Measurements from ENCODE around the gene DNAI2.

The DNAI2 gene, protein sequence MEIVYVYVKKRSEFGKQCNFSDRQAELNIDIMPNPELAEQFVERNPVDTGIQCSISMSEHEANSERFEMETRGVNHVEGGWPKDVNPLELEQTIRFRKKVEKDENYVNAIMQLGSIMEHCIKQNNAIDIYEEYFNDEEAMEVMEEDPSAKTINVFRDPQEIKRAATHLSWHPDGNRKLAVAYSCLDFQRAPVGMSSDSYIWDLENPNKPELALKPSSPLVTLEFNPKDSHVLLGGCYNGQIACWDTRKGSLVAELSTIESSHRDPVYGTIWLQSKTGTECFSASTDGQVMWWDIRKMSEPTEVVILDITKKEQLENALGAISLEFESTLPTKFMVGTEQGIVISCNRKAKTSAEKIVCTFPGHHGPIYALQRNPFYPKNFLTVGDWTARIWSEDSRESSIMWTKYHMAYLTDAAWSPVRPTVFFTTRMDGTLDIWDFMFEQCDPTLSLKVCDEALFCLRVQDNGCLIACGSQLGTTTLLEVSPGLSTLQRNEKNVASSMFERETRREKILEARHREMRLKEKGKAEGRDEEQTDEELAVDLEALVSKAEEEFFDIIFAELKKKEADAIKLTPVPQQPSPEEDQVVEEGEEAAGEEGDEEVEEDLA

DNA sequence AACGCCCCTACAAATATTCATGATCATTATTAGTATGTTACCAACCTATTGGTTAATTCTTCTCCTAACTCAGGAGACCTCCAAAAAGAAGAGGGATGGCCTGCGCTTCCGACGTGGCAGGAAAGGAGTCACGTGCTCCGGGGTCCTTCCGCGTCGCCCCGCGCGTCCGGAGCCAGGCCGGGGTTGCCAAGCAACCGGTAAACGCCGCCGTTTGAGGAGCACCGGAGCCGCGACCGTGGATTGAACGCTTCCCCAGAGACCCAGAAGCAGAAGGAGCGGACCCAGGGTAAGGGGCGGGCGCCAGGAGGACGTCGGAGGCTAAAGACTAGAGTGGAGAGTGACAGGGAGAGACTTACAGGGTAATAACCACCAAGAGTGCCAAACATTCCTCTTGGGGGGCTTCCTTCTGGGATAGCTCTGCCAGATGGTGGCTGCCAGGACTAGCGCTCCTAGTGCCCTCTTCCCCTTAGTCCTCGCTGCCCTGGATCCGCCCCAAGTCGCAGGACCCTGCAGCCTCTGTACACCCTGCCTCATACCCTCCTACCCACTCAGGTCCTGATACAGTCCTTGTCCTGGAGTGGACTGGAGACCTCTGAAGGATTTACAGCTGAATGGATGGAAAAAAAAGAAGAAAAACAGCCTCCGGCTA is at the start of gene DNAI2:
TSS of gene DNAI2 (plus strand) at position 175 of the 649 bp plus-strand sequence. CDS start 7,584 bp downstream, outside the sequence.
- H3K27me3 Mint-ChIP-seq, result peaks cover 14% of the 10 kb centered on the region
- DNase-seq, result peak; percentile 50
- H3K9me3 Mint-ChIP-seq, result no peaks in the 10 kb centered on the region
- peak within 1 kb of the TSS; percentile 62 for H3K4me3 Mint-ChIP-seq
- H3K27ac Mint-ChIP-seq, result no peak within 1 kb of the TSS
- peaks cover 27% of the 10 kb centered on the region for H3K4me1 Mint-ChIP-seq (ENCODE audit: low read depth)
- H3K36me3 Mint-ChIP-seq (ENCODE audit: low read depth), result no peaks in the 10 kb centered on the region

DNA sequence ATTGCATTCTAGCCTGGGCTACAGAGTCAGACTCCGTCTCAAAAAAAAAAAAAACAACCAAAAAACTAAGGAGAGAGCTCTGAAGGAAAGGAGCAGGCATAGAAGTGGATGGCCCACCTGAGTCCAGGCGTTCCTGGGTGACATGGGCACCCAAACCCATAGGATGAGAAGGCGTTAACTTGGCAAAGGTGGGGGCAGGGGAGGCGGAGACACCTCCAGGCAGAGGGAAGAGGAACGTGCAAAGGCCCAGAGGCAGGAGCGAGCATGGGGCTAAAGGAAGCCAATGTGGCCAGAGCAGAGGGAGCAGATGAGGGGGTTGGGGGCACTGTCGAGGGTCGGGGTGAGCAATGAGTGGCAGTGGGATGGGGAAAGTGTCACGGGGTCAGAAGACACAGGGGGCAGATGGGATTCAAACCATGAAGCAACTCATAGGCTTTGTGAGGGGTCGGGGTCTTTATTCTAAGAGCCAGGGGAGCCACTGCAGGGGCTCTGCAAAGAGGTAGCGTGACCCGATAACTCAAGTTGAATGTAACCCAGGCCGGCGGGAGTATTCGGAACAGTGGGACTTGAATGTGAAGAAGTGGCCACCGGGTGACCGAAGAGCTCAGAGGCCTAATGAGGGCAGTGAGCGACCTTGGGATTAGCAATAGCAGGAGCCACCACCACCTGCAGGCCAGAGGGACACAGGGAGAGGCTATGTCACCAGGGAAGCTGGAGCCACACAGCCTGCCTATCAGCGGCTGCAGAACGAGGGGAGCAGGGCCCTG is 48.9 kb upstream of the DNAI2 start:
- no peaks in the 10 kb centered on the region for H3K9me3 Mint-ChIP-seq
- H3K4me1 Mint-ChIP-seq (ENCODE audit: low read depth), result no peaks in the 10 kb centered on the region
- no peak overlapping the region for H3K27ac Mint-ChIP-seq
- no peak for DNase-seq
- H3K36me3 Mint-ChIP-seq (ENCODE audit: low read depth), result peaks cover 25% of the 10 kb centered on the region
- no peak overlapping the region for H3K4me3 Mint-ChIP-seq
- no peaks in the 10 kb centered on the region for H3K27me3 Mint-ChIP-seq

DNA sequence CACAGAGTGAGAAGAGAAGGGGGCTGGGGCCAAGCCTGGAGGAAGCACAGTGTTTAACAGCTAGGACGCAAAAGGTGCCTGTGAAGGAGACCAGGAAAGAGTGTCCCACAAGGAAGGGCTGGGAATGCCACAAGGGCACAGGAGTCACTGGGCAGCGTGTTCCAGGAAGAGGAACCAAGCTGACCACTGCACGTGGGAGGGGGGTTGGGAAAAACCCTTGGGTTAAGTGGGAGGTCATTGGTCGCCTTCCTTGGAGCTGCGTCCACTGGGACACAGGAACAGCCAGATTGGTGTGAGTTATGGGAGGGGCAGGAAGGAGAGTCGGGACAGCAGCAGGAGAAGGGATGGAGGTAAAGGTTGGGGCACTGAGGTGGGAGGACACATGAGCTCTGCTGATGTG is 47.8 kb upstream of the DNAI2 start:
- Mint-ChIP-seq H3K27ac (no peak overlapping the region), H3K4me3 (no peak overlapping the region), H3K36me3 (ENCODE audit: low read depth) (peaks cover 25% of the 10 kb centered on the region), H3K27me3 (no peaks in the 10 kb centered on the region), H3K9me3 (no peaks in the 10 kb centered on the region), H3K4me1 (ENCODE audit: low read depth) (no peaks in the 10 kb centered on the region)
- DNase-seq, result no peak

DNA sequence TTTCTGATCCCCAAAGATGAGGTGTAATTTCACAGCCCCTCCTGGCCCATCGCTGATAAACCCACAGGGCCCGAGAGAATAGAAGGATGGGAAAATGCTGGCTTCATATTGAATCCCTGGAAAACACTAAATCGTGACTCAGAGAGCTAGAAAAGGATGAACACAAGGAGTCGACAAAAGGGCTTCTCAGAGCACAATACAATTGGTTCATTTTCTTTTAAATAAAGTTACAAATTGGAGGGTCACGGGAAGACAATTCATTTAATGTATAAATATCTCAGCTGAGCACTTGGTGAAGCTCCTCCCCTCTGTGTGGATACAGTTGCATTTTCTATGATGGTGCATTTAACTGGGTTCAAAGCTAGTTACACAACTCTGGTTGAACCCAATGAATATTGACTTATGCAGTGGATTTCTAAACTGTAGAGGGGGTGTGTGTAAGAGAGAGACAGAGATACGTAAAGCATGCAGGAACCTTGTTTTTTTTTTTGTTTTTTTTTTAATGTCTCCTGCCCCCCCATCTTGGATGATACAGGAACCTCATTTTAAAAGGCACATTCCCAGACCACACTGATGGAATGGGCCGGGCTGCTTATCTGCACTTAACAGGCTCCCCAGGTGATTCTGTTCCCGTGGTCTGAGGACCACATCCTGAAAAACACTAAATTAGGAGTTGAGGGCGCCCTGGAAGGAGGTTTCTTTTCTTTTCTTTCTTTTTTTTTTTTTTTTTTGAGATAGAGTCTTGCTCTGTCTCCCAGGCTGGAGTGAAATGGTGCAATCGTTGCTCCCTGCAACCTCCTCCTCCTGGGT is 46.6 kb upstream of the DNAI2 start:
- DNase-seq, result no peak

DNA sequence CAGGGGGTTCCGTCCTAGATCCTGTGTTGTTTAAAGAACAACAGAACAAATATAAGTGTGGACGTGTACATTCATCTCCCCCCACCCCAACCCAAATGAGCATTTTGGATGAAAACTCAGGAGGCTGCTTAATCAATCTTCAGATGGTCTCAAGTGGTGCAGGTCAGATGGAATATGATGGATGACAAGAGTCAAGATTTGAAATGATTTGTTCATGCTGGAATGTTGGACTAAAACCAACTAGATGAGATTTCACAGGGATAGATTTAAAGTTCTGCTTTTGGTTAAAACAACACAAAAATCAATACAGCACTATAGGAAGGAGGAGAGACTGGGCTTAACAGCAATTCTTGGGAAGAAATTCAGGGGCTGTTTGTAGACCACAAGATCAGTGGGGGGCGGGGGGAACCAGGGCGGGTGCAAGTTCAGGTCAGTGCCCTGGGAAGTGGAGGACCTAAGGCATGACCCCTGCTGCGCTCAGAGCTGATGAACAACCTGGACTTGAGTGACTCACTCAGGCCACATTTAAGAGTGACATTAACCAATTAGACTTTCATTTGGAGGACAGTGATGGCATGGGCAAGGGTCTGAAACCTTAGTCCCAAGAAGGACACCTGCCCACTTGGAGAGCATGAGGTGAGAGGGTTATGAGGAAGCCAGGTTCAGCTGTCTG is 45.6 kb upstream of the DNAI2 start:
- Mint-ChIP-seq H3K4me3 (no peak overlapping the region), H3K27me3 (no peaks in the 10 kb centered on the region), H3K36me3 (ENCODE audit: low read depth) (peaks cover 29% of the 10 kb centered on the region), H3K9me3 (no peaks in the 10 kb centered on the region), H3K27ac (no peak overlapping the region), H3K4me1 (ENCODE audit: low read depth) (no peaks in the 10 kb centered on the region)
- no peak for DNase-seq

More for the DNA sequence above, 46.6 kb upstream of the DNAI2 start:
- H3K27me3 Mint-ChIP-seq, result no peaks in the 10 kb centered on the region
- no peaks in the 10 kb centered on the region for H3K4me1 Mint-ChIP-seq (ENCODE audit: low read depth)
- H3K27ac Mint-ChIP-seq, result no peak overlapping the region
- peaks cover 30% of the 10 kb centered on the region for H3K36me3 Mint-ChIP-seq (ENCODE audit: low read depth)
- H3K9me3 Mint-ChIP-seq, result no peaks in the 10 kb centered on the region
- H3K4me3 Mint-ChIP-seq, result no peak overlapping the region

DNA sequence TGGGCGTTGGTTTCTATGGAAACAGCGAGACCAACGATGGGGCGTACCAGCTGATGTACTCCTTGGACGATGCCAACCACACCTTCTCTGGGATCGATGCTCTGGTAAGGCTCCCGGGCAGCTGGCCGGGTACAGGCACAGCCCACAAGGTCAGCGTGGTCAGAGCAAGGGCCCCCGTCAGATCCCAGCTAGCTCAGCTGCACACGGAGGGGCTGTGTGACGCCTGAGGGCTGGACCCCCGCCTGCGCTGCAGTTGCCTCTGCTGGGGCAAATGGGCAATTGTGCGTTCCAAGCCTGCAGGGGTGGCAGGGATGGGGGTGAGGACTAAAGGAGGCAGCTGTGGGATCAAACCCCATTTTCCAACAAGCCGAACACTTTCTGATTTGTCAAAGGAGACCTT is 43.1 kb upstream of the DNAI2 start:
- Mint-ChIP-seq H3K9me3 (no peaks in the 10 kb centered on the region), H3K27me3 (no peaks in the 10 kb centered on the region), H3K27ac (no peak overlapping the region), H3K4me1 (ENCODE audit: low read depth) (no peaks in the 10 kb centered on the region), H3K4me3 (no peak overlapping the region), H3K36me3 (ENCODE audit: low read depth) (peaks cover 15% of the 10 kb centered on the region)
- no peak for DNase-seq

DNA sequence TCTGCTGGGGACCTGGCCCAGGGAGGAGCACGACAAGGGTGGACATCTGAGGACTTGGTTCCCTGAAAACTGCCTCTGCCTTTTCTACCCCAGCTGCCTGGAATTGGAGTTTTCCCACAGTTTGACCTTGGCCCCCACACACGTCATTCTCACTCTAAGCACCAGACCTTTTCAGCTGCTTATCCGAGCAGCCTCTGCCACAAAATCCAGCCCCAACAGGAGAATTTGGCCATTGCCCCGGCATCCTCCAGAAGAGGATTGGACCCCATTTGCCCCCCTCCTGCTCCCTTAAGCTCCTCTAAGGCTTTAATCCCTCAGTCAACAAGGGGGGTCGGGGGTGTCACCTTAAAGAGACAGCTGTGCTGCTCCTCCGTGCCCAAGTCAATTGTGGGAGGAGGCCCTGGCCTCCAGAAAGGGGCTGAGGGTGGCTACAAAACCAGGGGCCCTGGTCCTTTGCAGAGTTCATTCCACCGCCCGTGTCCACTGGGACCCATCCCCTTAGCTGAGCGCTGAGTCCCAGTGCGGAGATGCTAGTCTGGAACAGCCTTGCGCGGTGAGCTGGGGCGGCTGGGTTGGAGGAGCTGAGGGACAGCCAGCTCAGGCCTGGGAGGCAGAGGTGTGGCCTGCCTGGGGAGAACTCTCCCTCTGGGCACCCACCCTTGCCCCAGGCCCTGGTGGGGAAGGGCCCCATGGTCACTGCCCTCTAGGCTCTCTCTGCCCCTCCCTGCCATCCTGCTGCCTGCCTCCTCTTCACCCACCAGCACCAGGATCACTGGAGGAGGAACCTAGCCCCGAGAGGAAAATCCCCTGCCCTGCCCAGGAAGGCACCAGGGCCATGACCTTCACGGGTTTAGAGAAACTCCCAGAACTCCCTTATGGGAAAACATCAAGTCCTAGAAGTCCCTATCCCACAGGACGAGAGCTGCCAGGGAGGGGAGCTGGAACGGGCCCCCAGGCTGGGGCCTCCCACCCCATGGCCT is 41.8 kb upstream of the DNAI2 start:
- DNase-seq, result no peak
- no peaks in the 10 kb centered on the region for H3K27me3 Mint-ChIP-seq
- peaks cover 12% of the 10 kb centered on the region for H3K36me3 Mint-ChIP-seq (ENCODE audit: low read depth)
- H3K4me1 Mint-ChIP-seq (ENCODE audit: low read depth), result no peaks in the 10 kb centered on the region
- H3K4me3 Mint-ChIP-seq, result no peak overlapping the region
- H3K9me3 Mint-ChIP-seq, result no peaks in the 10 kb centered on the region
- no peak overlapping the region for H3K27ac Mint-ChIP-seq

DNA sequence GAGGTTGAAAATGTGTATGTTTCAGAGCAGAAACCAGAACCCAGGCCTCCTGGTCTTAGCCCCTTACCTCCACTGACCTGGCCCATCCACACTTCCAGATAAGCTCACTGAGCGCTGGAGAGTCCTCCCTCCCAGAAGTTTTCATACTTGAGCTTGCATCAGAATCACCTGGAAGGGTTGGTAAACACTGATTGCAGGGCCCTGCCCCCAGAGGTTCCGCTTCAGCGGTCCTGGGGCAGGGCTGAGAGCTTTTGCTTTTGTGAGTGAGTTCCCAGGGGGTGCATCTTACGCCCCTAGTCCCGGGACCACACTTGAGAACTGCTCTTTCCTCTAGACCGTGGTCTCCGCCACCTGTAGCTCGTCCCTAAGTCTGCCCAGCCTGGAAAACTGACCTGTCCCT is 40.1 kb upstream of the DNAI2 start:
- Mint-ChIP-seq H3K4me1 (ENCODE audit: low read depth) (no peaks in the 10 kb centered on the region), H3K27ac (no peak overlapping the region), H3K27me3 (no peaks in the 10 kb centered on the region), H3K36me3 (ENCODE audit: low read depth) (peaks cover 8% of the 10 kb centered on the region), H3K9me3 (no peaks in the 10 kb centered on the region), H3K4me3 (no peak overlapping the region)
- DNase-seq, result no peak

DNA sequence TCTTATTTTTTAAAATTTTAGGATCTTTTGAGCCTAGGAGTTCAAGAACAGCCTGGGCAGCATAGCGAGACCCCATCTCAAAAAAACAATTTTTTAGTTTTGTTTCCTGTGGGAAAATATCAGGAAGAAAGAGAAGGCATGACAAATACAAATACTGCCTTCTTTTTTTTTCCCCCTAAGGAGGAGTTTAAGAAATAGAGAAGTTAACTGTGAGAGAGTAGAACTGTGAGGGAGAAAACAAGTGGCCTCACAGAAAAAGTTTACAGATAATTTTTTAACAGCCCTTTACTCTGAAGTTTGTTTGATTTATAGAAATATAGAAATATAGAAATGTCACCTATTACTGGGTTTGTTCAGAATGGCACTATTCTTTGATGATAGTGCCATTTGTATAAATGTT is 39.5 kb upstream of the DNAI2 start:
- Mint-ChIP-seq H3K27me3 (no peaks in the 10 kb centered on the region), H3K4me3 (no peak overlapping the region), H3K36me3 (ENCODE audit: low read depth) (peaks cover 8% of the 10 kb centered on the region), H3K9me3 (no peaks in the 10 kb centered on the region), H3K27ac (no peak overlapping the region), H3K4me1 (ENCODE audit: low read depth) (no peaks in the 10 kb centered on the region)
- no peak for DNase-seq

DNA sequence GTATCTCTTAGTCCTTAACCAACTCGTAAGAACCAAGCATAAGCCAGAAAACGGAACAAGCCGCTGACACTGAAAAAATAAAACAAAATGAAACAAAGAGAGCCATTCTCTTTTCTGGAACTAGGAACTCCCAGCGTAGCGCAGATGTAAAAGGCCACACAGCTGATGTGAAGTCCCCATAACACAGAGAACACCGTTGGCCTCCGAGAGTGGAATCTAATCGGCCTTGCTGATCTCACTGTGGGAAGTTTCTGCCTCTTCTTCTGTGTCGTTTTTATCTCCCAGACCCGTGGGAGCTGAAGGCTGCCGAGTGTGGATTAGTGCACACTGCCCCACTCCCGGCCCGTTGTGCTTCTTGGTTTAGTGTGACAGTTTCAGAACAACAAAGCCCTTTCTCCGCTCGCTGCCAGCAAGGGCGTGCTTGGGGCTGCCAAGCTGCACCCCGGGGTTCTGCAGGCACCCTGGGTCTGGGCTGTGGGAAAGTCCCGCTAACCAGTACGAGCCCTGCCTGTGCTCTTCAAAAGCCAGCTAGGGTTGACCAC is 38.9 kb upstream of the DNAI2 start:
- H3K36me3 Mint-ChIP-seq (ENCODE audit: low read depth), result peaks cover 12% of the 10 kb centered on the region
- no peak for DNase-seq
- H3K4me3 Mint-ChIP-seq, result no peak overlapping the region

DNA sequence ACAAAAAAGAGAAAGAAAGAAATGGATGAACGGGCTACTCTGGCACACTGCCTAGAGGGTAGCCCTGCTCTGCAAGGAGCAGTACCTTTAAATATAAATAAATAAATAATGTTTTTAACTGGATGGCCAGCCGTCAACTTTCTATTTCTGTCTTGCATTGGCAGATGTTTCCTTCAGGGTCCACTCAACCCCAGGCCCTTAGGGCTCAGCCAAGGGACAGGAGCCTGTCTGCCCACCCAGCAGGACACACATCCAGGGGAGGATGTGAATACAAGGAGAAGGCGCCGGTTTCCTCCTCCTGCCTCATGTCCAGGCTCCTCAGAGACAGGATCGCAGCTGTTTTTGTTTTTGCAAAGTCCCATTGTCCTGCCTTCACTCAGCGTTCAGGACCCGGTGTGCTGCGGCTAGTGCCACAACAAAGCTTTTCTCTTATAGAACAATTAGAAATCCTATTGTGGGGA is 38.1 kb upstream of the DNAI2 start:
- no peaks in the 10 kb centered on the region for H3K9me3 Mint-ChIP-seq
- H3K27me3 Mint-ChIP-seq, result no peaks in the 10 kb centered on the region
- no peak overlapping the region for H3K4me3 Mint-ChIP-seq
- H3K4me1 Mint-ChIP-seq (ENCODE audit: low read depth), result no peaks in the 10 kb centered on the region
- H3K27ac Mint-ChIP-seq, result no peak overlapping the region
- DNase-seq, result no peak
- H3K36me3 Mint-ChIP-seq (ENCODE audit: low read depth), result peaks cover 12% of the 10 kb centered on the region

More for the DNA sequence above, 38.9 kb upstream of the DNAI2 start:
- H3K27ac Mint-ChIP-seq, result no peak overlapping the region
- no peaks in the 10 kb centered on the region for H3K4me1 Mint-ChIP-seq (ENCODE audit: low read depth)
- no peaks in the 10 kb centered on the region for H3K27me3 Mint-ChIP-seq
- H3K9me3 Mint-ChIP-seq, result no peaks in the 10 kb centered on the region

DNA sequence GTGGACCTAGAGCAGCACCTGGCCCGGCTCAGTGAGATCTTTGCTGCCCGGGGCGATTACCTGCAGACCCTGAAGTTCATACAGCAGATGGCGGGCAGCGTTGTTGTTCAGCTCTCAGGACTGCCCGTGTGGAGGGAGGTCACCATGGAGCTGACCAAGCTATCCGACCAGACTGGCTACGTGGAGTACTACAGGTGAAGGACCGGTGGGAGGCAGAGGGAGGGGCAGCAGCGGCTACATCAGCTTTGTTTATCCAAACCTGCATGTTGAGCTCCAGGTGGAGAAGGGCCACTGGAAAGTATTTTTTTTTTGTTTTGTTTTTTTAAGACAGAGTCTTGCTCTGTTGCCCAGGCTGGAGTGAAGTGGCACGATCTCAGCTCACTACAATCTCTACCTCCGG is 36.7 kb upstream of the DNAI2 start:
- DNase-seq, result no peak
- Mint-ChIP-seq H3K36me3 (ENCODE audit: low read depth) (peaks cover 8% of the 10 kb centered on the region), H3K9me3 (no peaks in the 10 kb centered on the region), H3K27me3 (no peaks in the 10 kb centered on the region), H3K27ac (no peak overlapping the region), H3K4me1 (ENCODE audit: low read depth) (no peaks in the 10 kb centered on the region), H3K4me3 (no peak overlapping the region)
